ENCODE measurements around the gene LVRN. TPM values are rescaled to one million over a fixed set of nuclear protein-coding genes. Genes with fewer than 3 reads are reported as not detected.

The LVRN gene
- polyA plus RNA-seq, 1 donor from 2014 or later, result not detected

DNA sequence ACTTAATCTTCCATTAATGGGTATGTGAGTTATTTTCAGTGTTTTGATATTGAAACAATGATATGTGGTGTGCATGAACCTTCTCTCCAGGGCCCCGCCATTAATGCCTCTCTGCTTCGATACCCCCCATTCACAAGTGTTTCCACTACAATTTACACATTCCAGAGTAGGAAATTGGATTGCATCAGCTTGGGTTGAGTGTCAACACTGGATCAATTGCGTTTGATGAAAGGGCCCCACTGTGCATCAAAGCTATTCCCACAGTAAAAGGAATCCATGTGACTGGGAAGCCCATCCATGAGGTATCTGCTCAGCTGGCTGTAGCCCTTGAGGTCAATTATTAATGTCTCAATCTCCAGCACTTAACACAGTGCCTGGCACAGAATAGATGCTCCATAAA is 17.8 kb upstream of the LVRN start:
- Mint-ChIP-seq H3K4me3 (no peak overlapping the region), H3K9me3 (peaks cover 0 to 3% (median 2%) of the 10 kb centered on the region in 3 donors), H3K27ac (peak overlapping the region in 1 of 3 donors; percentile 35), H3K36me3 (no peaks in the 10 kb centered on the region), H3K4me1 (peaks cover 0 to 2% (median 0%) of the 10 kb centered on the region in 3 donors), H3K27me3 (peaks cover 4% of the 10 kb centered on the region)

DNA sequence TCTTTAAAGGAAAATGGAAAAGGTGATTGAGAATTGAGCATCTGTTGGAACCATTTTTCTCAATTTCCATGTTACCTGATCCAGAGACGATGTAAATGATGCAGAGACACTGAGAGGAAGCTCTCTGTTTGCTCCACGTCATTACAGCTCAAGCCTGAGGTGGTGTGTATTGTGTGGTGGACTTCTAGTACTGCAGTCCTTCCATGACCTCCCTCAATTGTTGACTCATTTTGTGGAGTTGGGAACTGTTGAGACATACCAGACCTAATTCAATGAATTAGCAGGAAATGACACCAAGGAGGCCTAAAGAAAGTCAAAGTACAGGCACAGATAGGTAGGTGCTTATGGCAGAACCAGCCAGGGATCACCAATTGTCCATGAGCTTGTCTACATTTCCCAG is 15.6 kb upstream of the LVRN start:
- H3K4me1 Mint-ChIP-seq, result peaks cover 0 to under 1% (median 0%) of the 10 kb centered on the region in 3 donors
- peaks cover 0 to 3% (median 2%) of the 10 kb centered on the region in 3 donors for H3K9me3 Mint-ChIP-seq
- no peaks in the 10 kb centered on the region for H3K36me3 Mint-ChIP-seq
- H3K27me3 Mint-ChIP-seq, result peaks cover 4% of the 10 kb centered on the region
- no peak overlapping the region for H3K27ac Mint-ChIP-seq
- no peak overlapping the region for H3K4me3 Mint-ChIP-seq

DNA sequence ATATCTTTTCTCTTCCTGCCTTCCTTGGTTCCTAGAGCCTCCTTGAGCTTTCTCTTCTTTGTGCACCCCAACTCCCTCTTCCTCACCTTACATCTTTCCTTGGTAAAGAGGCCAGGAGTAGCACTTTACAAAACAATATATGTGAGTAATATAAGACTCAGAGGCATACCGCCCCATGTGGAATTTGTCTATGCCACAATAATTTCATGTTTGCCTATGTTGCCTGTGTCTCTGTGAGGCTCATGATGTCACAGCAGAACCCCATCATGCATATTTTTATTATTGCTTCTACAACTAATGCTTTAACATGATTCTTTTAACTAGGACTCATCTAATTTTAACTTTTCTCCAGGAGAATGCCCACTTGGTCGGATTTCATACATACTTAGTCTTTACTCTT is 15.0 kb upstream of the LVRN start:
- peaks cover 3% of the 10 kb centered on the region for H3K27me3 Mint-ChIP-seq
- H3K27ac Mint-ChIP-seq, result no peak overlapping the region
- peaks cover 0 to 2% (median 0%) of the 10 kb centered on the region in 3 donors for H3K4me1 Mint-ChIP-seq
- H3K4me3 Mint-ChIP-seq, result no peak overlapping the region
- H3K36me3 Mint-ChIP-seq, result no peaks in the 10 kb centered on the region
- peaks cover 0 to 3% (median under 1%) of the 10 kb centered on the region in 3 donors for H3K9me3 Mint-ChIP-seq

DNA sequence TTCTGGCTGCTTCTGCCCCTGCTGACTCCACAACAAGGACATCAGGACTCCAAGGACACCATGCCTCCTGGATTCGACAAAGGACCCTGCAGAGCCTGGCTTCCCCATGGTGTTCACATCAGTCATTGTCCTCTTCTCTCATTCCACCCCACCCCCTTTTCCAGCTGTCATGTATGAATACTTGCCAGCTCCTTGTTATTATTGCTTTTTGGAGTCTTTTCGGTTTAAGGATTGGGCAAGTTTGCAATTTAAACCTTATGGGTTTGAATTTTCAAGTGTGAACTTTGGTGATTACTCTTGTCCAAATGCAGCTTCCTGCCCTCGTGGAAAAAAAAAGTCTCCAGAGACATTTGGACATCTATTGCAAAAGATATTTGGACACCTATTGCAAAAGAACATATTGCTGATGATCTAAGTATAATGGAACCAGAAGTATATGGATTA is 14.2 kb upstream of the LVRN start:
- H3K4me1 Mint-ChIP-seq, result peaks cover 0 to 2% (median 0%) of the 10 kb centered on the region in 3 donors
- no peaks in the 10 kb centered on the region for H3K36me3 Mint-ChIP-seq
- H3K27me3 Mint-ChIP-seq, result no peaks in the 10 kb centered on the region
- peaks cover 0 to 2% (median 0%) of the 10 kb centered on the region in 3 donors for H3K9me3 Mint-ChIP-seq
- H3K27ac Mint-ChIP-seq, result no peak overlapping the region
- H3K4me3 Mint-ChIP-seq, result no peak overlapping the region

DNA sequence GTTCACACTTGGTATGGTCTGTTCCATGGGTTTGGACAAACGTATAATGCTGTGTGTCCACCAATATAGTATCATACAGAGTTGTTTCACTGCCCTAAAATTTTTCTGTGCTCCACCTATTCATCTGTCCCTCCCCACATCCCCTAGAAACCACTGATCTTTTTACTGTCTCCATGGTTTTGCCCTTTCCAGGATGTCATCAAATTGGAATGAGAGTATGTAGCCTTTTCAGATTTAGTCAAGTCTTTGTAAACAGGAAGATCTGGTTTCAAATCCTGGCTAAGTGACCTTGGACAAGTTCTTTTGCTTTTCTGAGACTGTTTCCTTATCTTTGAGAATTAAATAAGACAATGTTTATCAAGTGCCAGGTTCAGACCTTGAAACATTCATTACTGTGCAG is 13.2 kb upstream of the LVRN start:
- Mint-ChIP-seq H3K27ac (no peak overlapping the region), H3K27me3 (peaks cover 2% of the 10 kb centered on the region), H3K4me3 (no peak overlapping the region), H3K36me3 (peaks cover 1% of the 10 kb centered on the region), H3K4me1 (peaks cover 0 to 2% (median 0%) of the 10 kb centered on the region in 3 donors), H3K9me3 (no peaks in the 10 kb centered on the region)

DNA sequence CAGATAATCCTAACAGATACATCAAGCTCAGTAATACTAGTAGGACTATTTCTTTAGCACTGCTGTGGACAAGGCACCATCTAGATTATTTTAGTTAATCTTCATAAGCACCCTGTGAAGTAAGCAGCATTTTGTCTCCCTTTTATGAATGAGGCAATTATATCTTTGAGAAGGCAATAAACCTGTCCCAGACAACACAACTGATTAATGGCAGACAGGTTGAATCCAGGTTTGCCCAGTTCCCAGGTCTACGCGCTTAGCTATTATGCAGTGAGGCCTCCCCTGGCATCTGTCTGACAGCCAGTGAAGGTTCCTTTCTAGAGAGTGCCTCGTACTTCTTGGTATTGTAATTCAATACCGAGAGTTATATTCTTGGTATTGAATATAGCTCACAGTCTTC is 9.7 kb upstream of the LVRN start:
- Mint-ChIP-seq H3K4me3 (no peak overlapping the region), H3K4me1 (peaks cover 0 to 2% (median 0%) of the 10 kb centered on the region in 3 donors), H3K27ac (no peak overlapping the region), H3K27me3 (peaks cover 5% of the 10 kb centered on the region), H3K36me3 (peaks cover 1% of the 10 kb centered on the region), H3K9me3 (no peaks in the 10 kb centered on the region)

DNA sequence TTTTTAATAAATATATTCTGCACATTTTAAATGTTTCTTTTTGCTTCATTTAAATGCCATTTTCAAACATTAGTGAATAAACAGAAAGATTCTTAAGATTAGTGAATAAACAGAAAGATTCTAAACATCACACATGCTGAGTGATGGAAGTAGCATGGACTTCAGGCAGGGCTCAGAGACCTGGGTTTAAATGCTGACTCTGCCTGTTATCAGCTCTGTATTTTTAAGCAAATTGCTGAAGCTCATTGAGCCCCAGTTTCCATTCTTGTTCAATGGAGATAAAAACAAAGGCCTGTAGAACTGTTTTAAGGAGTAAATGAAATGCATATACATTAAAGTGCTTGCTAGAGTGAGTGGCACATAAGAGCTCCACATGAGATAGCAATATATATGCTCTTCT is 8.1 kb upstream of the LVRN start:
- Mint-ChIP-seq H3K36me3 (peaks cover 3% of the 10 kb centered on the region), H3K4me3 (no peak overlapping the region), H3K27ac (no peak overlapping the region), H3K27me3 (peaks cover 10% of the 10 kb centered on the region), H3K4me1 (peaks cover 0 to 2% (median 0%) of the 10 kb centered on the region in 3 donors), H3K9me3 (no peaks in the 10 kb centered on the region)

DNA sequence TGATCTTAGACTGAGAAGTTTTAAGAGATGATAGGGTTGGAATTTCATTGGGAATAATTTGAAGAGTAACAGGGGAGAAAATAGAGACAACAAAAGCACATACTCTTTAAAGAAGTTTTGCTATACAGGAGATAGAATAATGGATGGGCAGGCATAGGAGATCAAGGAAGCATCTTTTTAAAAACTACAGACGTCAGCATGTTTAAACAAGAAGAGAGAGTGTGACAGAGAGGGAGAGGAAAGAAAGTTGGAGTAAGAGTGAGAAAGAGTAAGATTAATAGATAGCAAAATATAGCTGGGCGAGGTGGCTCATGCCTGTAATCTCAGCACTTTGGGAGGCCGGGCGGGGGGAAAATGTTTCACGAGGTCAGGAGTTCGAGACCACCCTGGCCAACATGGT is 5.3 kb upstream of the LVRN start:
- Mint-ChIP-seq H3K27ac (no peak overlapping the region), H3K27me3 (peaks cover 28% of the 10 kb centered on the region), H3K9me3 (peaks cover 0 to 6% (median 0%) of the 10 kb centered on the region in 3 donors), H3K4me1 (peaks cover 0 to 9% (median 2%) of the 10 kb centered on the region in 3 donors), H3K4me3 (no peak overlapping the region), H3K36me3 (peaks cover 3% of the 10 kb centered on the region)

DNA sequence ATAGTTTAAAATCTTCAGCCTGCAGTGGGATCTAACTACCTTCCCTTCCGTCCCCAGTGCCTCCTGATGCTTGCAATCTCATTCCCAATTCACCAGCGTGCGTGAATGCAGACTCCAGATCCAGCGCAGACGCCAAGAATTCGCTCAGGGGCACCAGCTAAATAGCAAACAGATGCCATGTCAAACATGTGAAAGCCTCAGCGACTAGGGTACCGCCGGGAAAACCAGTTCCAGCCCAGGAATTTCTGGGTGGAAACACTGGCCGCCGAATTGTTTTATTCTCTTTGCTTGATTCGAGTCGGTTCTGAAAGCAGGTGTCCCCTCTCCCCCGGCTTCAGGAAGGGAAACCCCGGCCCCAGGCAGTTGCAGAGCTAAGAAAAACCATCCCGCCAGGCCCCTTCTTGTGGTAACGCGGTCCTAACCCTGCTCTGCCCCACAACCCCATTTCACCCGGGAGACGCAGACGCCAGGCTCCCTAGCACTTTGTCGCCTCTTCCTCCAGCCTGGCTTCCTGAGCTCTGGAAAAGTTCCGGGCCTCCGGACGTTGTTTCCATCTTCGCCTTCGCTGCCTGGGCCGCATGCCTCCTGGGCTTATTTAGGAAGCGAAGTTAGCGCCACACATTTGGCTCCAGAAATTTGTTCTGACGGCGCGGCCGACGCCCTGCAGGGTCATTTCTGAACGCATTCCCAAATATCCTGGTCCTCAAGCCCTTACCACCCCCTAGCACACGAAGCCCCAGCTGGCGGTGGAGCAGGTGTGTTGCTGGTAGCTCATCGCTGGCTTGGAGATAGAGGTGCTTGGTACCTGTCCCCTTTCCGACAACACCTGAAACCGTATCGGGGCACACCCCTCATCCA is 665 bp upstream of the LVRN start:
- Mint-ChIP-seq H3K27me3 (peaks cover 42% of the 10 kb centered on the region), H3K4me1 (peaks cover 0 to 9% (median 4%) of the 10 kb centered on the region in 3 donors), H3K9me3 (peaks cover 0 to 9% (median 3%) of the 10 kb centered on the region in 3 donors), H3K27ac (no peak overlapping the region), H3K36me3 (peaks cover 1% of the 10 kb centered on the region), H3K4me3 (peak overlapping the region; percentile 23 to 70 (median 34))

DNA sequence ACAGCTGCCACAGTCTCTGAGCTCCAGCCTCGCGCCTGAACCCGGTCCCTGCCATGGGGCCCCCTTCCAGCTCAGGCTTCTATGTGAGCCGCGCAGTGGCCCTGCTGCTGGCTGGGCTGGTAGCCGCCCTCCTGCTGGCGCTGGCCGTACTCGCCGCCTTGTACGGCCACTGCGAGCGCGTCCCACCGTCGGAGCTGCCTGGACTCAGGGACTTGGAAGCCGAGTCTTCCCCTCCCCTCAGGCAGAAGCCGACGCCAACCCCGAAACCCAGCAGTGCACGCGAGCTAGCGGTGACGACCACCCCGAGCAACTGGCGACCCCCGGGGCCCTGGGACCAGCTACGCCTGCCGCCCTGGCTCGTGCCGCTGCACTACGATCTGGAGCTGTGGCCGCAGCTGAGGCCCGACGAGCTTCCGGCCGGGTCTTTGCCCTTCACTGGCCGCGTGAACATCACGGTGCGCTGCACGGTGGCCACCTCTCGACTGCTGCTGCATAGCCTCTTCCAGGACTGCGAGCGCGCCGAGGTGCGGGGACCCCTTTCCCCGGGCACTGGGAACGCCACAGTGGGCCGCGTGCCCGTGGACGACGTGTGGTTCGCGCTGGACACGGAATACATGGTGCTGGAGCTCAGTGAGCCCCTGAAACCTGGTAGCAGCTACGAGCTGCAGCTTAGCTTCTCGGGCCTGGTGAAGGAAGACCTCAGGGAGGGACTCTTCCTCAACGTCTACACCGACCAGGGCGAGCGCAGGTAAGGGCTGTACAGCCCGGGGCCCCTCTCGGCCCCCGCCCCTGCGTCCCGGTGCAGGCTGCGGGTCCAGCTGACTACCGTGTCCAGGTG is 509 bp downstream of the LVRN start:
- no peak overlapping the region for H3K27ac Mint-ChIP-seq
- H3K4me1 Mint-ChIP-seq, result peaks cover 0 to 9% (median 4%) of the 10 kb centered on the region in 3 donors
- peaks cover 1% of the 10 kb centered on the region for H3K36me3 Mint-ChIP-seq
- H3K4me3 Mint-ChIP-seq, result peak overlapping the region in 3 of 4 donors; percentile 34 to 82 (median 77)
- H3K27me3 Mint-ChIP-seq, result peaks cover 43% of the 10 kb centered on the region
- peaks cover 0 to 9% (median 3%) of the 10 kb centered on the region in 3 donors for H3K9me3 Mint-ChIP-seq

DNA sequence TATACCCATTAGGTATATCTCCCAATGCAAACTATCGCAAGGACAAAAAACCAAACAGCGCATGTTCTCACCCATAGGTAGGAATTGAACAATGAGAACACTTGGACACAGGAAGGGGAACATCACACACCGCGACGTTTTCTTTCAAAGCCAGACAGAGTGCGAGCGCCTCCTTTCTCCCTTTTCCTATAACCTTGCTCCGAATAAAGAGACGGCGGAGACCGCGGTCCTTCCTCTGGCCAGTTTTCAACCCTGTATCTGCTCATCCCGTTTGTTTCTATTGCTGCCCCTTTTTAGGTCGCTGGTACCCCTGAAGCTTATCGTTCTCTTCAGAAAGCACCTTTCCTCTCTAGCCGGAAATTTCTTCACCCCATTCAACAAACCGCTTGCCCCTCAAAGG is 1.3 kb downstream of the LVRN start:
- Mint-ChIP-seq H3K36me3 (peaks cover 1% of the 10 kb centered on the region), H3K4me3 (peak overlapping the region in 3 of 4 donors; percentile 4 to 58 (median 21)), H3K4me1 (peaks cover 0 to 9% (median 4%) of the 10 kb centered on the region in 3 donors), H3K27me3 (peaks cover 41% of the 10 kb centered on the region), H3K9me3 (peaks cover 0 to 9% (median 3%) of the 10 kb centered on the region in 3 donors), H3K27ac (no peak overlapping the region)

DNA sequence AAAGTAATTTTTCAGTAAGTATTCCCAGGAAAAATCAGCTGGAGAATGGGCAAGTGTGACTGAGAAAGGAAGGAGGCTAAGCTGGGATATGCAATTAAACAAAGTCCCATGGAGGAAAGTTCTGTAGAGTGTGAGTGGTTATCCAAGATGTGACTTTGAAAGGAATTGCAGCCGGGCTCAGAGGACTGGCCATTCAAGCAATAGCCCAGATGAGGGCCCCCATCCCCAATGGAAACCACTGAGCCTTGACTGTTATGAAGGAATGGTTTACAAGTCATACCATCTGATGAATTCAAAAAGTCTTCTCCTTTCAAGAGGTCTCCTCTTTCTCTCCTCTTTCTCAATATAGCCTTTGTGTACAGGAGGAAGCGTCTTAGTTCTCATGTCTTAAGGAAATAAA is 6.5 kb downstream of the LVRN start:
- Mint-ChIP-seq H3K27me3 (peaks cover 19% of the 10 kb centered on the region), H3K36me3 (peaks cover 4% of the 10 kb centered on the region), H3K4me3 (no peak overlapping the region), H3K4me1 (peaks cover 0 to 2% (median 0%) of the 10 kb centered on the region in 3 donors), H3K27ac (no peak overlapping the region), H3K9me3 (peaks cover 0 to 8% (median 3%) of the 10 kb centered on the region in 3 donors)

DNA sequence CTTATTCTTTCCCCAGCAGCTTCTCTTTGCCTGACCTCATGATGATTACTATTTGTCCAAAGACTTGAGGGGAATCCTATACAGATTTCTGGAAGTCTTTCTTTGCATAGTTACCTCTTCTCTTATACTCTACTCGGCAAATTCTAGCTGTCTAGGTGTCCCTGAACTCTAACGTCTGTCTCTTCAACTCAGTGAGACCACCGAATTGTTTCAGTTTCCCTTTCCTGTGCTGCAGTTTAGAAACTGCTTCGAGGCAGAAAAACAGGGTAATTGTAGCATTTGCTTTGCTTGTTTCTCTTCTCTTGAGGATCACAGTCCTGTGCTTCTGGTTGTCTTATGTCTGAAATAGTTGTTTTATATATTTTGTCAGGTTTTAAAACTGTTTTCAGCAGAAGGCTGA is 14.8 kb downstream of the LVRN start:
- Mint-ChIP-seq H3K27ac (no peak overlapping the region), H3K36me3 (no peaks in the 10 kb centered on the region), H3K9me3 (peaks cover 0 to 3% (median 0%) of the 10 kb centered on the region in 3 donors), H3K4me1 (peaks cover 1 to 7% (median 5%) of the 10 kb centered on the region in 3 donors), H3K4me3 (peak overlapping the region in 1 of 4 donors; percentile 57), H3K27me3 (peaks cover 12% of the 10 kb centered on the region)

DNA sequence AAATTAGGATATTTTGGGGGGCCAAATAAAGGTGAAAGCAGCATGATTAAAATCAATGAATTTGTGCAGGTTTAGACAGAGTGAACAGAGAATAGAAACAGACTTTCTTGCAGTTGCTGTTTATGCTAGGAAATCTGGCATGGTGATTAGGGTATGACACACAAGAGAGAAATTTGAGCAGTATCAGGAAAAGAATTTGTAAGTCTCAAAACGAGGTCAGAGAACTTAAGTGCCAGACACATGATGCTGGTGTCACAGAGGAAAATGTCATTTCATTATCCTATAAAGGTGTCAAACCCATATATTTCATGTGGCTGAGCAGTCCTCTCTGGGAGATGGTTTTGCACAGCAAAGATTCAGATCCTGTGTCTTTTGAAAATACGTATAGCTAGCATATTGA is 15.7 kb downstream of the LVRN start:
- Mint-ChIP-seq H3K27ac (no peak overlapping the region), H3K27me3 (peaks cover 14% of the 10 kb centered on the region), H3K4me3 (peak overlapping the region in 1 of 4 donors; percentile 1), H3K4me1 (peaks cover 1 to 7% (median 5%) of the 10 kb centered on the region in 3 donors), H3K36me3 (no peaks in the 10 kb centered on the region), H3K9me3 (peaks cover 0 to 3% (median 0%) of the 10 kb centered on the region in 3 donors)

DNA sequence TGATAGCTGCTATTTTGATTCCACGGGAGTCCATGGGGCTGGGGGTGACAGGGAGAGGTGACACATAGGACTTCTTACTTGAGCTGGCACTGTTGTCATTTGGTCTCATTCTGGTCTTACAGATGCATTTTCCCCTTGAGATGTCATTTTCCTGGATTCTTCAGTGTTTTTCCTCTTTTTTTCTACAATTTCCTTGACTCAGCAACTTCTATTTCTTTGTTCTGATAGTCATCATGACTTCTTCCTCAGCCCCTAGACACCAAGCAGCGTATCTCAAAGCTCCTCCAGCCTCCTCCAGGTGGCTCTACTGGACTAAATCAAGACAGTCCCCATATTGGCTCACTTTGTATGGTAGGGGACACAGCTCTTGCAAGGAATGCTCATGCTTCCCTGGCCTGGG is 16.5 kb downstream of the LVRN start:
- Mint-ChIP-seq H3K27ac (peak overlapping the region in 1 of 3 donors; percentile 1), H3K36me3 (no peaks in the 10 kb centered on the region), H3K27me3 (peaks cover 14% of the 10 kb centered on the region), H3K9me3 (peaks cover 0 to 3% (median 0%) of the 10 kb centered on the region in 3 donors), H3K4me3 (no peak overlapping the region), H3K4me1 (peaks cover 1 to 7% (median 5%) of the 10 kb centered on the region in 3 donors)
